ENCODE results near the gene CKS1B.

The CKS1B gene

DNA sequence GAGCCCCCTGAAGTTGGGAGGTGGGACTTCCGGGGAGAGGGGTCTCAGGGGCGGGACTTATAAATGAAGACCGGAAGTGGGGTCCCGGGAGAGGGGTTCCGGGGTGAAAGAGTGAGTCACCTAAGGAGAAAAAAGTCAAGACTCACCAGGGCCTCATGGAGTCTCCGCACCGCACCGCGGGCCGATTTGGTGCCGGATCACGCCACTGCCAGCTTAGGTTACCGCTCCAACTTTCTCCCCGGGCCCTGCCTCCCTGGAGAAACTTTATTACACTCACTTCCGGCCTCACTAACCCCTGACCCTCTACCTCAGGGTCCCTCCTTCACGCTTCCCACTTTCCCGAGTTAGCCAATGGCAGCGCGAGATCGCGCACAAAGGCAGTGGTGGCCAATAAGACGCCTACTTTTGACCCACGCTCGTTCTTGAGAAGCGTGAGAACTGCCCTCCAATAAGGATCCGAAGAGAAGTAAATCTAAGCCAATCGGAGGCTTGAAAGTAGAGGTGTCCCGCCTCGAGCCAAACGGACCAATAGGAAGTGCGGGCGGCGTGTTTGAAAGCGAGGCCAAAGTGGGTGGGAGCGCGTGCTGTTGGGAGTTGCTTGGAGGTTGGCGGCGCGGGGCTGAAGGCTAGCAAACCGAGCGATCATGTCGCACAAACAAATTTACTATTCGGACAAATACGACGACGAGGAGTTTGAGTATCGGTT is at the start of gene CKS1B:
Gene CKS1B, plus strand, starts transcription at position 580 of the 706 bp plus-strand sequence. Its CDS starts 65 bp downstream, at position 645.
- Histone ChIP-seq H3K36me3 (ENCODE audit: control insufficient read depth, insufficient read depth, low read length, severe bottlenecking) (peaks cover 8% of the 10 kb centered on the region), H3K9ac (ENCODE audit: low read length) (peak within 1 kb of the TSS; percentile 97), H3K4me3 (ENCODE audit: low read length) (peak within 1 kb of the TSS; percentile 90), H3K9me3 (ENCODE audit: control insufficient read depth, low read length) (no peaks in the 10 kb centered on the region), H3K27me3 (replicated peaks; ENCODE audit: control insufficient read depth, insufficient read depth, low read length) (no peaks in the 10 kb centered on the region), H3K4me1 (ENCODE audit: control insufficient read depth, insufficient read depth, low read length) (peaks cover 41% of the 10 kb centered on the region)
- DNase-seq (ENCODE audit: low read depth), result peak; percentile 100

DNA sequence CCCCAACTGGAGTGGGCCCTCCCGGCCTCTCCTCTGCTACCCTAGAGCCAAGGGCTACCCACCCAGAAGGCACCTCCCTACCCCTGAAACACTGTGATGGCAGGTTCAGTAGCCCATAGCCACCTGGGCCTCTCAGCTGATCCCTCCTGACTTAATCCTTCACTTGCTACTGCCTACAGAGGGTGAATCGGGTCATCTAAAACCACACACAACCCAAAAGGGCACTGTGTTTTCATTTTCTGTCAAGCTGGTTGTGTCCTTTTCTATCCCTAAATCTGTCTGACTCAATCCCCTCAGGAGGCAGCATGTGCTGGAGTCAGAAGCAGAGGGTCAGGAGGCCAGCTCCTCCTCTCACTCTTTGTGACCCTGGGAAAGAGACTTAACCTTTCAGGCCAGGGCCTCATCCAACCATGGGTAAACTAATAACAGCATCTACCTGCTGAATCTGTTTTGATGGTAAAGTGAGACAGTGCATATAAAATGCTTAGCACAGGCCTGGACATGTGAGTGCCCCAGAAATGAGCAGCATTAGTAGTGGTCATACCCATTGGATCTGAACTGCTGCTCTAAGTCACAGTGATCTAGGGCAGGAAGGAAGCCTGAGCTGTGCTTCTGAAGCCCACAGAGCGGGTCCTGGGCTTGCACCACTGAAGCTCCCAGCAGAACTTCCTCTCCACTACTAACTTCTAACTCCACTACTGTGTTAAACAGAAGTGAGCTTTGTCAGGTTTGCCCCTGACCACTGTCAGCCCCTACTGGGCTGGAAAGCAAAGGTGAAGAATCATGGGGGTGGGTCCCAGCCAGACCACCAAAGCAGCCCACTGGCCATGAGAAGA is 48.9 kb upstream of the CKS1B start:
- Histone ChIP-seq H3K4me1 (ENCODE audit: control insufficient read depth, insufficient read depth, low read length) (no peaks in the 10 kb centered on the region), H3K9ac (ENCODE audit: low read length) (no peak overlapping the region), H3K36me3 (ENCODE audit: control insufficient read depth, insufficient read depth, low read length, severe bottlenecking) (peaks cover 53% of the 10 kb centered on the region), H3K9me3 (ENCODE audit: control insufficient read depth, low read length) (no peaks in the 10 kb centered on the region), H3K27me3 (replicated peaks; ENCODE audit: control insufficient read depth, insufficient read depth, low read length) (no peaks in the 10 kb centered on the region), H3K4me3 (ENCODE audit: low read length) (no peak overlapping the region)
- DNase-seq (ENCODE audit: low read depth), result no peak

DNA sequence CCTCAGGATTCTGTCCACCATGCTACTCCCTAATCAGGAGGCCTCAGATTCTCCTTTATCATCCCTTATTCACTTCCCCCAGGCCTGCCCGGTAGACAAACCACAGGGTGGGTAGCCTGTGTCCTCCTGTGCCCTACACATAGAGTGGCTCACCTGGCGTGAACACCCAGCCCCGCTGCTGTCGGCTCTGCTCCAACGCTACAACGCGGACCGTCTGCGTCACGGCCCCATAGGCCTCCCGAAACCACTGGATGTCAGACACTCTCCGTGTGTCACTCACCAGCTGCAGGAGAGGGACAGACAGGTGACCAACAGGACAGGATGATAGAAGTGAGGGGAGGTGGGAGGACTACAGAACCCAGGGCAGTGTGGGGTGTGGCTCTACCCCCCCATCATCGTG is 48.3 kb upstream of the CKS1B start:
- Histone ChIP-seq H3K4me1 (ENCODE audit: control insufficient read depth, insufficient read depth, low read length) (no peaks in the 10 kb centered on the region), H3K36me3 (ENCODE audit: control insufficient read depth, insufficient read depth, low read length, severe bottlenecking) (peaks cover 56% of the 10 kb centered on the region), H3K9me3 (ENCODE audit: control insufficient read depth, low read length) (no peaks in the 10 kb centered on the region), H3K27me3 (replicated peaks; ENCODE audit: control insufficient read depth, insufficient read depth, low read length) (no peaks in the 10 kb centered on the region), H3K9ac (ENCODE audit: low read length) (no peak overlapping the region), H3K4me3 (ENCODE audit: low read length) (no peak overlapping the region)
- DNase-seq (ENCODE audit: low read depth), result no peak

DNA sequence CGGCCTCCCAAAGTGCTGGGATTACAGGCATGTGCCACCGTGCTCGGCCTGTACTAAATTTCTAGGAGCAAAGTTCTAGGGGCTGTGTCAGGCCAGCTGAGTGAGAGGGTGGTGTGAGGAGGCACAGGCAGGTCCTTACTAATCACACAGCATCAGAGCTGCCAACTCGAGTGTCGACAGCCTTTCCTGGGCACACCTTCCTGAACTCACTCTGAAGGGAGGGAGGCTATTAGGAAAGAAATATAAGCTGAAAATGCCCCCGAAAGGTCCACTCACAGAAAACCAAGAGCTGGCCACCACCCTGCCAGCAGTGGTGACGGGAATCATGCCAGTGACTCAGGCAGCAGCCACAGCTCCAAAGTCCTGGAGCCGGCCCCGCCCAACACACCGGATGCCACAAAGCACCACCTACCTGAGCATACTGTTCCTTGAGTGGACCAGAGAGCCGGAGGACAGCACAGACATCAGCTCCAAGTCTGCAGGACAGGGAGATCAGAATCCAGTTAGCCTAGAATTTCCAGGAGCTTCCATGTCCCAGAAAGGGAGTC is 42.5 kb upstream of the CKS1B start:
- no peaks in the 10 kb centered on the region for H3K9me3 ChIP-seq (ENCODE audit: control insufficient read depth, low read length)
- H3K9ac ChIP-seq (ENCODE audit: low read length), result no peak overlapping the region
- no peak for DNase-seq (ENCODE audit: low read depth)
- H3K27me3 ChIP-seq (replicated peaks; ENCODE audit: control insufficient read depth, insufficient read depth, low read length), result no peaks in the 10 kb centered on the region
- peaks cover 8% of the 10 kb centered on the region for H3K4me1 ChIP-seq (ENCODE audit: control insufficient read depth, insufficient read depth, low read length)
- peaks cover 27% of the 10 kb centered on the region for H3K36me3 ChIP-seq (ENCODE audit: control insufficient read depth, insufficient read depth, low read length, severe bottlenecking)
- H3K4me3 ChIP-seq (ENCODE audit: low read length), result no peak overlapping the region

DNA sequence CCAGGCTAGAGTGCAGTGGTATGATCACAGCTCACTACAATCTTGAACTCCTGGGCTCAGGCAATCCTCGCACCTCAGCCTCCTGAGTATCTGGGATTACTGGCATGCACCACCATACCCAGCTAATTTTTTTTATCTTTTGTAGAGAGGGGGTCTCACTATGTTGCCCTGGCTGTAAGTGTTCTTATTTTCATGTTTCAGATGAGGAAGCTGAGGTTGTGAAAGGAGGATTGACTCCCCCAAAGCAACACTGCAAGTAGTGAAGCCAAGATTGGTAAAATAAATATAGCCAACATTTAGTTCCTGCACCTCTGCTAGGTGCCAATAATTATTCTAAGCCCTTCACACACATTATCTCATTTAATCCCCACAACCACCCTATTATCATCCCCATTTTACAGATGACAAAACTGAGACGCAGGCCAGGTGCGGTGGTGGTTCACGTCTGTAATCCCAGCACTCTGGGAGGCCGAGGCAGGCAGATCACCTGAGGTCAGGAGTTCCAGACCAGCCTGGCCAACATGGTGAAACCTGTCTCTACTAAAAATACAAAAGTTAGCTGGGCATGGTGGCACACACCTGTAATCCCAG is 40.0 kb upstream of the CKS1B start:
- Histone ChIP-seq H3K4me3 (ENCODE audit: low read length) (no peak overlapping the region), H3K9me3 (ENCODE audit: control insufficient read depth, low read length) (no peaks in the 10 kb centered on the region), H3K36me3 (ENCODE audit: control insufficient read depth, insufficient read depth, low read length, severe bottlenecking) (peaks cover 11% of the 10 kb centered on the region), H3K9ac (ENCODE audit: low read length) (no peak overlapping the region), H3K4me1 (ENCODE audit: control insufficient read depth, insufficient read depth, low read length) (peaks cover 18% of the 10 kb centered on the region), H3K27me3 (replicated peaks; ENCODE audit: control insufficient read depth, insufficient read depth, low read length) (no peaks in the 10 kb centered on the region)
- DNase-seq (ENCODE audit: low read depth), result no peak

DNA sequence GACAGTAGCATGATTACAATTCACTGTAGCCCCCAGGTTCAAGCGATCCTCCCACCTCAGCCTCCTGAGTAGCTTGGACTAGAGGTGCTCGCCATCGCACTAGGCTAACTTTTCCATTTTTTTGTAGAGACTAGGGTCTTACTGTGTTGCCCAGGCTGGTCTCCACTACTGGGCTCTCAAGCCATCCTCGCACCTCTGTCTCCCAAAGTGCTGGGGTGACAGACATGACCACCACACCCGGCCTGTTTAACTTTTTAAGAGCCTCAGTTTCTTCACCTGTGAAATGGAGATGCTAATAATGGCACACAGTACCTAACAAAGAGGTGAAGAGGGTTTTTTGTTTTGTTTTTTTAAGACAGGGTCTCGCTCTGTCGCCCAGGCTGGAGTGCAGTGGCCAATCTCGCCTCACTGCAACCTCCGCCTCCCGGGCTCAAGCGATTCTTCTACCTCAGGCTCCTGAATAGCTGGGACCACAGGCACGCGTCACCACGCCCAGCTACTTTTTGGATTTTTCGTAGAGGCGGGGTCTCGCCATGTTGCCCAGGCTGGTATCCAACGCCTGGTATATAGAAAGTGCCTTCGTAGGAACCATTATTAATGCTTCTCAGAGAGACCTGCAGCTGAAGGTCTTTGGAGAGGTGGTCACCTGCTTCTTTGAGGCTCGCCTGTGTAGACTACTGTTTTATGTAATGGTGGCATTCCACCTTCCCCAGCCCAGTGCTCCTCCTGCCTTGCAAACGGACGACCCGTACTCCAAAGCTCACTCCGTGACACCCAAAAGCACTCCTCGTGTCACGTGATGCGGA is 38.5 kb upstream of the CKS1B start:
- H3K36me3 ChIP-seq (ENCODE audit: control insufficient read depth, insufficient read depth, low read length, severe bottlenecking), result peaks cover 5% of the 10 kb centered on the region
- peak overlapping the region; percentile 94 for H3K4me3 ChIP-seq (ENCODE audit: low read length)
- H3K4me1 ChIP-seq (ENCODE audit: control insufficient read depth, insufficient read depth, low read length), result peaks cover 32% of the 10 kb centered on the region
- no peaks in the 10 kb centered on the region for H3K27me3 ChIP-seq (replicated peaks; ENCODE audit: control insufficient read depth, insufficient read depth, low read length)
- peak overlapping the region; percentile 94 for H3K9ac ChIP-seq (ENCODE audit: low read length)
- no peak for DNase-seq (ENCODE audit: low read depth)
- H3K9me3 ChIP-seq (ENCODE audit: control insufficient read depth, low read length), result no peaks in the 10 kb centered on the region

DNA sequence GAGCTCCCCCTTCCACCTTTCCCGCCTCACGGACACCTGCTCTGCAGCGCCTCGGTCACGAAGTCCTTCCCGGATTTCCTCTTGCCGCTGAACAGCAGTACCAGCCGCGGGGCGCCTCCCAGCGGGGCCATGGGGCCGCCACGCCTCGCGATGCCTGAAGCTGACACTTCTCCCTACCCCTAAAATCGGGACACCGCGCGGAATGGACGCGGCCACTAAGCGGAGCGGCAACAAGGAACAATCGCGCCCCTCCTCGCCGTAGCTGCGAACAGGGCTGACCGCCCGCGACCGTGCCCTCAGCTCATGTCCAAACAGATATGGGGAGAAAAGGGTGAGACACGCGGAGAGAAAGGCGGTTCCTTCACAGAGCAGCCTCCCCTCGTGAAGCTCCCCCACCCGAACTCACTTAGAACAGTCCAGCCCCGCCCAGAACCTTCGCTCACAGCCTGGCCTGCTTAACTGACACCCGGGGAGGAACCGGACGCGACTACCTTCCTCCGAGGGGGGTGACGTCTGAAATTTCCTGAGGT is 37.9 kb upstream of the CKS1B start, which contains the start of gene PMVK:
Gene PMVK, minus strand, starts transcription at position 165 of the 530 bp plus-strand sequence. Its CDS starts 34 bp downstream, at position 131.
- Histone ChIP-seq H3K36me3 (ENCODE audit: control insufficient read depth, insufficient read depth, low read length, severe bottlenecking) (peaks cover 3% of the 10 kb centered on the region), H3K4me1 (ENCODE audit: control insufficient read depth, insufficient read depth, low read length) (peaks cover 39% of the 10 kb centered on the region), H3K27me3 (replicated peaks; ENCODE audit: control insufficient read depth, insufficient read depth, low read length) (no peaks in the 10 kb centered on the region), H3K9me3 (ENCODE audit: control insufficient read depth, low read length) (no peaks in the 10 kb centered on the region), H3K4me3 (ENCODE audit: low read length) (peak within 1 kb of the TSS; percentile 94), H3K9ac (ENCODE audit: low read length) (peak within 1 kb of the TSS; percentile 94)
- DNase-seq (ENCODE audit: low read depth), result peak; percentile 98

DNA sequence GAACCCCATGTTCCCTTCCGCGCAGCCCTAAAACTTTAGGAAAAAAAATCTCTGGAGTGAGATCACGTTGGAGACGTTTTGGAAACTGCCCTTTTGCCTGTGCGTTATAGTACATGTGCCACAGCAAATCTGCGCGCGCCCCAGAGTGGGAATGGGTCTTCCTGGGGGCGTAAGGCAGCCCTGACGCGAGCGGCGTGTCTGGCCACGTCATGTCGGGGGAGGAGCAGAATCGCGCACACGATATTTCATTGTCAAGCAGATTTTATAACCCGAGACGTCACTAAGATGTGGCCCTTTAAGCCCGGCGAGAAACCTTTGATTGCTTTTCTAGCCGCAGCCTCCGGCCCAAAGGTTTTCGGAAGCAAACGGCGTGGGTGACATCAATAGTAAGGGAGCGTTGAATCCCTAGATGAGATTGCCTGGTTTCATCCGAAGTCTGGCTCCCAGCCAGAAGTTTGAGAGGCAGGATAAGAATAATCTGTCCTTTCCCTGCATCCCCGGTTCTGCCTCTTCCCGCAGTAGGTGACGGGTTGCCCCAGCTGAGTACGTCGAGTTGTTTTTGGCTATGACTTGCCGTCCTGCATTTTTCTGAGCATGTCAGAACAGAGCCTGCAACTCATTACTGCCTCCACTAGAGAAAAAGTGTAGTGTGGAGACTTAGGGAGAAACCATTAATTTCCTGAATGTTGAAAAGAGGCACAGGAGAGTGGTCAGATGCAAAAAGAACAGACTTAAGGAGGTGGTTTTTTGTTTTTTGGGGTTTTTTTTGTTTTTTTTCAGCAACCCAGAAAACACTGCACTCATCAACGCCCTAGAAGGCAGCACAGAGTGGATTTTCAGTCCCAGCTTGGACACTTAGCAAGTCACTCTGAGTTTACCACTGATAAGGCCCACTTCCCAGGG is 37.1 kb upstream of the CKS1B start:
- DNase-seq (ENCODE audit: low read depth), result peak; percentile 98
- no peaks in the 10 kb centered on the region for H3K36me3 ChIP-seq (ENCODE audit: control insufficient read depth, insufficient read depth, low read length, severe bottlenecking)
- H3K9ac ChIP-seq (ENCODE audit: low read length), result peak overlapping the region; percentile 94
- H3K9me3 ChIP-seq (ENCODE audit: control insufficient read depth, low read length), result no peaks in the 10 kb centered on the region
- peaks cover 46% of the 10 kb centered on the region for H3K4me1 ChIP-seq (ENCODE audit: control insufficient read depth, insufficient read depth, low read length)
- H3K27me3 ChIP-seq (replicated peaks; ENCODE audit: control insufficient read depth, insufficient read depth, low read length), result no peaks in the 10 kb centered on the region
- peak overlapping the region; percentile 94 for H3K4me3 ChIP-seq (ENCODE audit: low read length)

DNA sequence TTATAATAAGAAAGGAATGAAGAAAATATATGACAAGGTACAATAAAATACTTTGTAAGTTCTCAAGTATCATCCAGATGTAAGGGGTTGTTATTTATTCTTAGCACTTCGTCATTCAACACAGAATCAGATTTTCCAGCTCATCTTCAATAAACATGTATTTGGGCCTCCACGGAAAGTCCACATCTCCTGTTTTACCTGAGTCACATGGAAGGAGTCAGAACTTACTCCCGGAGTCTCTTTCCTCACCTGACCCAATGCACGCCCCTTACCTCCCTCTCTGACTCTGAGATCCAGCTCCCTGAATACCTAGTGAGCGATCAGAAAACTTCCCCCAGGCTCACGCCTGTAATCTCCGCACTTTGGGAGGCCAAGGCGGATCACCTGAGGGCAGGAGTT is 36.5 kb upstream of the CKS1B start:
- Histone ChIP-seq H3K4me1 (ENCODE audit: control insufficient read depth, insufficient read depth, low read length) (peaks cover 52% of the 10 kb centered on the region), H3K36me3 (ENCODE audit: control insufficient read depth, insufficient read depth, low read length, severe bottlenecking) (no peaks in the 10 kb centered on the region), H3K9me3 (ENCODE audit: control insufficient read depth, low read length) (no peaks in the 10 kb centered on the region), H3K9ac (ENCODE audit: low read length) (peak overlapping the region; percentile 94), H3K27me3 (replicated peaks; ENCODE audit: control insufficient read depth, insufficient read depth, low read length) (no peaks in the 10 kb centered on the region), H3K4me3 (ENCODE audit: low read length) (peak overlapping the region; percentile 94)
- DNase-seq (ENCODE audit: low read depth), result no peak
